Heart left ventricle (tissue), 13 donors: ENCODE data around the gene MS4A1.
"Not testable (repeated sequence)": the region's sequence is repeated elsewhere in the genome, so short reads cannot be mapped to it uniquely, and the experiment has no call there.

Experiments
- POLR2A ChIP-seq, 2 donors: fragments of 450-650 bp; IDR thresholded peaks; one replicate each; pipeline ENCODE4 v1.6.1; 2017; ENCODE audit warnings: antibody characterized with exemption in 2 of 2, mild to moderate bottlenecking in 2 of 2, moderate library complexity in 2 of 2
- TF ChIP-seq, protein P1 (sequence below), 12 donors: fragments of 200-600 bp; sonication (generic) in 4 of 12; IDR thresholded peaks; one replicate each; pipeline versions ENCODE4 v1.5.0 to v1.8.0; 2018 to 2022; ENCODE audit warnings: antibody characterized with exemption in 12 of 12, mild to moderate bottlenecking in 5 of 12
- donor health status: ischemic (EF 13 %, LVEDD 7.1; RV severe dilation, severe dysfunction).
- donor health status: DM: no; HTN: yes; CAD: no.
- donor health status: DM: no; HTN: no; CAD: no.
- donor health status: ischemic (EF 25% LVEDD 6.9; RV normal size, moderate dysfunction).
- donor health status: ischemic (EF 25% LVEDD 5.7; RV mildly dilated, moderate dysfunction).
- donor health status: ischemic (EF 35%, LVEDD 5.7; RV mildly dilated, moderate dysfunction).
- donor health status: nonischemic (EF 11% LVEDD 7.7; RV severe dilation, severe dysfunction).
- donor health status: DM: yes; HTN: yes; CAD: no.
- donor health status: PGD.
- donor health status: ischemic (EF 29% LVEDD 5.4; RV normal size, mild dysfunction).
- donor health status: nonischemic (EF 23%, LVEDD 6.1; RV moderate dilation, normal function).

- TF ChIP-seq, protein P1, sequence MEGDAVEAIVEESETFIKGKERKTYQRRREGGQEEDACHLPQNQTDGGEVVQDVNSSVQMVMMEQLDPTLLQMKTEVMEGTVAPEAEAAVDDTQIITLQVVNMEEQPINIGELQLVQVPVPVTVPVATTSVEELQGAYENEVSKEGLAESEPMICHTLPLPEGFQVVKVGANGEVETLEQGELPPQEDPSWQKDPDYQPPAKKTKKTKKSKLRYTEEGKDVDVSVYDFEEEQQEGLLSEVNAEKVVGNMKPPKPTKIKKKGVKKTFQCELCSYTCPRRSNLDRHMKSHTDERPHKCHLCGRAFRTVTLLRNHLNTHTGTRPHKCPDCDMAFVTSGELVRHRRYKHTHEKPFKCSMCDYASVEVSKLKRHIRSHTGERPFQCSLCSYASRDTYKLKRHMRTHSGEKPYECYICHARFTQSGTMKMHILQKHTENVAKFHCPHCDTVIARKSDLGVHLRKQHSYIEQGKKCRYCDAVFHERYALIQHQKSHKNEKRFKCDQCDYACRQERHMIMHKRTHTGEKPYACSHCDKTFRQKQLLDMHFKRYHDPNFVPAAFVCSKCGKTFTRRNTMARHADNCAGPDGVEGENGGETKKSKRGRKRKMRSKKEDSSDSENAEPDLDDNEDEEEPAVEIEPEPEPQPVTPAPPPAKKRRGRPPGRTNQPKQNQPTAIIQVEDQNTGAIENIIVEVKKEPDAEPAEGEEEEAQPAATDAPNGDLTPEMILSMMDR (IDR thresholded peaks at IDR 0.05) = not testable (repeated sequence)
- TF ChIP-seq POLR2A (IDR thresholded peaks at IDR 0.05) = not testable (repeated sequence)
These were observed 54.0 kb downstream of the MS4A1 start for GRCh38 chr11:60509609-60510008.
